Body of pancreas (tissue), 4 donors: ENCODE results near the gene PWWP2B.

Source experiments
- CTCF ChIP-seq, 7 experiments: fragments of 450-650 bp in 4 of 7; fragments of 200-600 bp in 3 of 7; sonication (generic) in 3 of 7; IDR thresholded peaks; one replicate each; pipeline ENCODE4 v1.5.1; 2016 to 2019; ENCODE audit warnings: antibody characterized with exemption in 7 of 7
- POLR2A ChIP-seq, 3 donors: fragments of 450-650 bp; IDR thresholded peaks; one replicate each; pipeline ENCODE4 v1.6.1; 2016; ENCODE audit warnings: antibody characterized with exemption in 3 of 3, mild to moderate bottlenecking in 2 of 3

- TF ChIP-seq CTCF (IDR thresholded peaks at IDR 0.05) = peak; percentile 32 to 87 (median 79)
- peak in 2 of 3 donors; percentile 17 to 29 for TF ChIP-seq POLR2A (IDR thresholded peaks at IDR 0.05)
Measured at GRCh38 chr10:132446661-132447445, 49.9 kb downstream of the PWWP2B start.
